GM18909 (cell line): Measurements from ENCODE around the gene PLXNA2.

Experiments
- ATAC-seq: cut with Tn5 transposase; IDR thresholded peaks from one replicate; pipeline ENCODE4 v1.9.1; 2021; ENCODE audit warnings: mild to moderate bottlenecking; ENCODE audit not compliant: unreplicated experiment, poor library complexity

The PLXNA2 gene

DNA sequence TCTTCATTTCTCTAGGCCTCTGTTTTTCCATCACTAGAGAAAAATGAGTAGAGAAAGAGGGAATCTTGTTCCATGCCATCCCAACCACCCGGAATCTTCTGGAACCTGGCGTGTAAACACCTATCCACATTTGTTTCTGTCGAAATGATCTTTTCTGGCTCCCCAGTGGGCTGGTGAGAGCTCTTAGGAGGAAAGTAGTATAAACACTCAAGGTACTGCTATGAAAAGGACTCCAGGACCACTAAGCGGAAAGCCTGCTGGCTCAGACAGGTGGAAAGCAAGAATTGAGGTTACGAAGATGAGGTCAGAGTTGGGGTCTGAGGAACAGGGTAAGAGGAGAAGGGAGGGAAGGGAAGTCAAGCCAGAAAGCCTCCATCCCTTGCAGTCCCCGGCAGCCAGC lies 90.8 kb downstream of the PLXNA2 start:
- ATAC-seq = no peak

DNA sequence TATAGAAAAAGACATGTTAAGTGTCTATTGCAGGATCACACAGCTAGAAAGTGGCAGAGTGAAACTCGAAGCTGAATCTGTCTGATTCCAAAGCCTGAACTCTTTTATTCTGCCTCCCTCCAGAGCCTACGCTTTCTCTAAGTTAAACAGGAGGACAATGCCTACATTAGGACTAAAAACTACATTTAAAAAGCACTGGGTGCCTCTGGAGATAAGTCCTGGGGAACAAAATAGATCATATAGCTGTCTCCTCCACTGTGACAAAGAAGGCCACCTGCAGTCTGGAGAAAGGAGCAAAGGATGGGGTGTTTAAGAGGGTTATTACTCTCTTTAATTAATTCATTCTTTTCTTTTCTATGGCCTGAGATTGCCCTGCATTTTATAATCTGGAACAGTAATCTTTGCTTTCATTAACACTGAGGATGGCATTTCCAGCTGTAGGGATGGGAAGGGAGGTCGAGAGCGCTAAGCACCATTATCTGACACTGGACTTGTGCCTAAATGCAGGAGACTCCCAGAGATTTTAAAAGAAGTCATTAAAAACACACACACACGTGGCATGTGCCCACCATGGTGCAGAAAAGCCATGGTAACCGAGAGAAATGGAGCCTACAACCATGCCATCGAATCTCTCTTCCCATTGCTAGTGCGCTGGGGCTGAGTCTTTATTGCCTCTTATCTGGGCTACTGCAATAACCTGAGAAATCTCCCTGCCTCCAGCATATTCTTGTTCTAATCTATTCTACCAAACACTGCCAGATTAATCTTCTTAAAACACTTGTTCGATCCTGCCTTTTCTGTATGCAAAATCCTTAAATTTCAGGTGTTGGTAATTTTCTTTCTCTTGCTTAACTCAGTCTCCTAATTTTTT lies 92.2 kb downstream of the PLXNA2 start:
- ATAC-seq = no peak

DNA sequence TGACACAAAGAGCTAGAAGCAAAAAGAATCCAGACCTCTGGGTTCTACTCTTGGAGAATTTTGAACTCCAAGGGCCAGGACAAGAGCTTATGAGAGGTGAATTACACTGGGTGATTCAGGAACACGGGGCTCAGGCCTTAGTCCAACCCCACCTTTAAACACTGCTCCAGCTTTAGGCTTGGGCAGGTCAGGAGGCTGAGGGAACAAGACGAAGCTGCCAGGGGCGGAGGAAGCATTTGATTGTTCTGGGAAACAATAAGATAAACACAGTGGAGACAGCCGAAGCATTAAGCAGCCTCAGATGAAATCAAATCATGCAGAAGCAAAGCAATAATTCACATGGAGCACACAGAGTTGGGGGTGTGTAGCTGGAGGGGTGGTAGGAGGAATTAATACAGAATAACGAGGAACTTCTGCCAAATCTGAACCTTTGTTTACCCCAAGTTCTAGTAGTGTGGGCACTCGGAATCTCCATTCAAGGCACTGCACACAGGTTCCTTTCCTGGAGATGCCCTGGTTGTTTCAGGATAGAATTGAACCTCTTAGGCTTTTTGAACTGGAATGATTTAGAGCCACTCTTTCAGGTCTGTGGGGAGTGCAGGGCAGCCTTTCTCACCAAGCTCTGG lies 93.2 kb downstream of the PLXNA2 start:
- ATAC-seq = no peak

DNA sequence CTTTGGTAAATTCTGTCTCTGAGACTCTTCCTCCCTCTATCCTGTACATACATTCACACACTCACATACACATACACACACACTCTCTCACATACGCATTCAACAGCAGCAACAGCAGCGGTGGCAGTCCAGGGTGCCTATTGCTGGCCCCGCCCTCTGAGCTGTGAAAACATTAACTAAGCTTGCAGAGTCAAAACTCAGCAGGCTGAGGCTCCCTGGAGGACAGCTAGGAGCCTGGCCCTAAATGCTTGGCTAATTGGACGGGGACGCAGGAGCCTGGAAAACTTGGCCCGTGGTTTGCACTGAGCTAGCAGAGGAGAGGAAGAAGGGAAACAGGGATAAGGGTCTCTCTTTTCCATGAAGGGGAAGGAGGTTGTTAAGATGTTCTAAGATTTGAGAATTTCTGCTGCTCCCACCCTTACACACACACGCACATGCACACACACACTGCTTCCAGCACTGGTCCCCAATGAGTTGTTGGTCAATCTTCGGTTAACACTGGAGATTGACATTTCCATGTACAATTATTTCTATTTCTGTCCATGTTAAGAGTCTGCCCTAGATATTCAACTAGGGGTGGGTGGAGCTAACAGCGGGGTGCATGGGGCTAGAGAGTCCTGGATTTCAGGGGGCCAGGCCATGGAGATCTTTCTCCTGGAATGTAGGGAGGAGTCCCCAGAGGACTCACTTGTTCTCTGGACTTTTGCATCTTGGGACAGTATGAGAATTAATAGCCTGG lies 94.2 kb downstream of the PLXNA2 start:
- ATAC-seq = no peak

DNA sequence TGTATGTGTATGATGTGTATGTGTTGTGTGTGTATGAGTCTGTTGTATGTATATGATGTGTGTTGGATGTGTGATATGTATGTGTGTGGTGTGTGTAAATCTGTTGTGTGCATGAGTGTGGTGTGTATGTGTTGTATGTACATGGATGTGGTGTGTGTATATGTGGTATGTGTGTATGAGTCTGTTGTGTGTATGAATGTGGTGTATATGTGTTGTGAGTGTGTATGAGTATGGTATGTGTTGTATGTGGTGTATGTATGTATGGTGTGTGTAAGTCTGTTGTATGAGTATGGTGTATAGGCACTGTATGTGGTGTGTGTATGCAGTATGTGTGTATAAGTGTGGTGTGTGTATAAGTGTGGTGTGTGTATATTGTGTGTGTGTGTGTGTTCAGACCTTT lies 95.0 kb downstream of the PLXNA2 start:
- ATAC-seq = no peak

DNA sequence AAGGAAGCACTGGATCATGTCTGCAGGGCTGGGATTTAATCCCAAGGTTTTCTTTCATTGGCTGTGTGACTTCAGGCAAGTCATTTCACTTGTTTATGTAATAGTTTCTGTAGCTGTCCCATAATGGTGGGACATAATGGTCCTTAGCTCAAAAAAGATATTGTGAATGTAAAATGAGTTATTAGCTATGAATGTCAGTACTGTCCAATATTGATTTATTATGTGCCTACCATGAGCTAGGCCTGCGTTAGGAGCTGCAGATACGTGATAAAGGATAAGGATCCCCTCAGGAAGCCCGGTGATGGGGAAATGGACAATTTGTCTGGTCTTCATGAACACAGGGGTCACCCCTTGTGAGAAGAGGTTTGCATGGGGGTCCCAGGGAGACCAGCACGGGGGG lies 95.8 kb downstream of the PLXNA2 start:
- ATAC-seq = no peak

DNA sequence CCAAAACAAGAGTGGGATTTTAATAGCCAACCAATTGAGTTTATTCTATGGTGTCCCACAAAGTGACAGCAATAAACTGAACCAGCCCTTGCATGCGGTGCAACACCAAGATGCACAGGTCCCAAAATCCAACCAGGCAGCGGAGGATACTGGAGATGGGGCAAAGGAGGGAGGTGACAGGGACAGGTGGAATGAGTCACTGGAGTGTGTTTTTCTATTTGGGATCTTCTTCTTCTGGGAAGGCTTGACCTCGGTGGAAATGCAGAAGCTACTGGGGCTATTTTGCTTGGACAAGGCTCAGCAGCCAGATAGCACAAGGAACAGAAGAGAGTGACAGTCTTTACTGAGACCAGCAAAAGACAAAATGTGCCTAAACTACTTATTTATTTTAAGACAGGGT lies 97.5 kb downstream of the PLXNA2 start:
- ATAC-seq = no peak

DNA sequence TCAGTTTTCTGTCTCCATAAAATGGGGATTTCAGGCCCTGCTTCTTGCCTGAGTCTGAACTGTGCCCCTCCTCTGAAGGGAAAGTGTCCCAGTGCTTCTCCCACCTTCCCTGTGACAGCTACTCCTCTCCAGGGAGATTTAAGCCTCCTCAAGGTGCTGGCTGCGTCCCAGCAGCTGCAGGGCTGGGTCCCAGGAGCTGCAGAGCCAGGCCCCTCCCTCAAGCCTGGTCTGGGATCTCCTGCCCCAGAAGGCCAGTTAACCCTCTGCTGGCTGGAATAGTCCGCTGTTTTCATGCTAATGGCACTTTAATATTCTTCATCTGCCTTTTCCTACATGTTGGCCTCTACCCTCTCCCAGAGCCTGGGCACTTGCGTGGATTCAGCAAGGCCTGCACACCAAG lies 99.0 kb downstream of the PLXNA2 start:
- no peak for ATAC-seq

DNA sequence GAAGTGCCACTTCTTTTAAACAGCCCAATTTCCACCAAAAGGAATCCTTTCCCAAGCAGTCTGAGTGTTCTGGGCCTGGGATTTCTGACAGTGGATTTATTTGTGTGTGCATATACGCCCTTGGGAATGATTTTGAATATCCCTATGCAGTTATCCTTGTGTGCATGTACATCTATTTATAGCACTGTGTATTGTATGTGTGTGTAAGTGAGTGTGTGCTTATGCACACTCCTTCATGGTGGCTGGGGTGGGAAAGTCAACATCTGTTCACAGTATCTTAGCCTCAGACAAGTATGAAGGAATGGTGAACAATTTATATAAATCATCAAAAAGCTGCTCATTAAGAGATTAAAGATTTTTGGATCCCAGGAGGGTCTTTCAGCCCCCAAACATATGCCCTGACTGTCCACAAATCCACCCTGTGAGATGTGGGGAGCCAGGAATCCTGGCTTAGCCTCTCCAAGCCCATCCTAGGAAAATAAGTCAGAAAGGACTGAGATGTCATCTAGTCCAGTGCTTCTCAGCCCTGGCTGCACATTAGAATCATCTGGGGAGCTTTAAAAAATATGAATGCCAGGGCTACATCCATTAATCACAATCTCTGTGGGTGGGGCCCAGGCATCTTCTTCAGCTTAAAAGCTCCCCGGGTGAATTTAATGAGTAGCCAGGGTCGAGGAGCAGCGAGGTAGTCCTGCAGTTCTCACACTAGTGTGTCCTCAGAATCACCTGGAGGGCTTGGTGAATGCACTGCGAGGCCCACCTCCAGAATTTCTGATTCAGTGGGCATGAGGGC lies 101.4 kb downstream of the PLXNA2 start:
- ATAC-seq = no peak

DNA sequence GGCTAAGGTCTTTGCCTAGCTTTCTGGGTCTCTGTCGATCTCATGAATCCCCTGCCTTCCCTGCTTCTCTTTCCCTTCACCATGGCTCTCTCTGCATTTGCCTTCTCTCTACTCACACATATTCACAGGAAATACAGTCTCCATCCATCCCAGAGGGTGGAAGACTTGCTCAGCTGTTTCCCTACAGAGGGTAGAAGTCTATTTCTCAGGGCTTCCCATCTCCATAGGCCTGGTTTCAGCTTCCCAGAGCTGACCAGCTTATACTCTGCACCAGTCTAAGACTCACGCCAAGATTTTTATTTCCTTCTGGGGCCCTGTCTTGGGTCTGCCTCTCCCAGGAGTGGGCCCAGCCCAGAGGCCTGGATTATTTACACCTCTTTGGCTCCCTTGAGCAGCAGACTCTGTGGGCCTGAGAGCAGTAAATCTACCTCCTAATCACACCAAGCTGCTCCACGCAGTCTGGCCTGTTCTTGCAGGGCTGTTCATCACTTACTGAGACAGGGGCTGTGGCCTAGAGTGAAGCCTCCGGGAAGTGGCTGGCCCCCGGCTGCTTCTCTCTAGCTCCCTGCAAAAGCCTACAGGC lies 102.5 kb downstream of the PLXNA2 start:
- ATAC-seq = no peak

DNA sequence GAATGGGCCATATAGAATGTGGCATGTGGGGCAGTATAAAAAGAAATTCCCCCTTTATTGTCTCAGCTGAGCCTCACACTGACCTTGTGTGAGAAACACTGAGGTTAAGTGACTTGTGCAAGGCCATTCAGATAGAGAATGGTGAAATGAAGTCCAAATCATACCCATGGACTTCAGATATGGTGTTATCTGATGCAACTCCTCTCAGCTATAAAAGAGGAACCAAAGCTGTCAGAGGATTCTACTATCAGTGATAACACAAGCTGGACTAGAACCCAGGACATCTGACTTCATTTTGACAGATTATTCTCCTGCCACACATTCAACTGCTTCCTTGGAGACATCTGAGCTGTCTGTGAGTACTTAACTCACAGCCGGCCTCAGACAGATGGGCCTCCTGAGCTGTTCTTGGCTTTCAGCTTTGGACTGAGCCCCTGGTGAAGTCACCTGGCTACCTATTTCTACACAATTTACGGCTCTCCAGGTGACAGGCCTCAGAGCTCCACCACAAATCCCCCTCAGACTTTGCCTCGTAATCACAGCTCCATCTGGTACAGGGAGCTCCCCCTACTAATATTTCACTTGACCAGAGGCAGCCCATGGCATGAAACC lies 104.6 kb downstream of the PLXNA2 start:
- ATAC-seq = no peak

DNA sequence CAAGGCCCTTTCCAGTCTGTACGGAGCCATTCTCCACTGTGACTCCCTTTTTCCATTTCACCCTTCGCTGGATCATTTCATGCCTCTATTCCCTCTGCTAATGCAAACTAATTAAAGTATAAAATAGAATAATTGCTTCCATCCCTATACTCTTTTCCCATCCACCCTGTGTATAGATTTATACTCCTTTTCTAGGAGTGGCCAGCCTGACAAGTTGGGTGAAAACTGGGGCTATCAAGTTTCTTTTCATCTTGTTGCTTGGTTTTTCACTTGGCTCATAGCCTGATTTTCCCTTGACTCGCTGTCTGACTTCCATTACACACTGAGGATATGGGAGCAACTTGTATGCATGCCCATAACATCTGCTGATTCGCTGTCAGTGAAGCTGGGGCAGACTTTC lies 107.0 kb downstream of the PLXNA2 start:
- ATAC-seq = no peak

DNA sequence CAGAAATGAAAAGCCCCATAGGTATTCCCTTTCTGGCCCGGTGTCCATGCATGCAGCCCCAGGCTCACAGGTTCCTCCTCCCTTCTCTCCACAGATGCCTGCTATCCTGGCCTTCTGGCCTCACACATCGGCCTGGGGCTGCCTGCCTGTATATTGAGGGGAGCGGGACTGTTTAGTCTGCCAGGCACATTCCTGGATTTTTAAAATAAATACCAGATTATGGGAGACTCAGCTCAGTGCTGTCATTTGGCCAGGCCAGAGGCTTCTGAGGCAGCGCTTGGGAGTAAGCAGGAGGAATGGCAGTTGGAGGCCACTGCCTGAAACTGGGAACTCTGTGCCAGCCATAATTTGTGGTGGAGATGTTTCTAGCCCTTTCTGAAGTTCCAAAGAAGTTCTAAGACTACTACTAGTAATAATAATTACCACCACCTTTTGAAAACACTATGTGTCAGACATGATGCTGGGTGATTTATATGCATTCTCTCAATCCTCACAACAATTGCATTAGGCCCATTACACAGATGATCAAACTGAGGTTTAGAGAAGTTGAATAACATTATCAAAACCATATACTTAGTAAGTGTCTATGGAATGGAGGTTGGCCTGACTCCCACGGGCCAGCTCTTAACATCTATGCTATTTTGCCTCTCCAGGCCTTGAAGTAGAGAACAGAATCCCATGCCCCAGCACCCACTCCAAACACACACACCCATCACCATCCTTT lies 107.6 kb downstream of the PLXNA2 start:
- ATAC-seq = no peak

DNA sequence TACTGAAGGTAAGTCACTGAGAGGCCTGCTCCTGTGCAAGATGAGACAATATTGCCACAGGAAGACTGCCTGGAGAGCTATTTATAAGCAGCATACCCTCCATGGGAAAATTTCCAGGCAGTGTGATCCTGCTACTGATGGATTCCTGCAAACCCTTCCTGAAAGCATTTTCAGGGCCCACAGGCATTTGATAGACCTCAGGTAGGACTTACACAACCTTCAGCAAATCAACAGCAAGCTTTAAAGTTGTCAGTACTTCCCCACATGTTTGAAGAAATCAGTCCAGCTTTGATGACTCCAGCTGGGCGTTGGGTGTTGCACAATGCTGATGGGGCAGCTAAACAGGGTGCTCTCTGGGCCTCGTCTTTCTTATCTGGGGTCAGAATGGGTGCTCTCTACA lies 108.8 kb downstream of the PLXNA2 start:
- ATAC-seq = no peak

DNA sequence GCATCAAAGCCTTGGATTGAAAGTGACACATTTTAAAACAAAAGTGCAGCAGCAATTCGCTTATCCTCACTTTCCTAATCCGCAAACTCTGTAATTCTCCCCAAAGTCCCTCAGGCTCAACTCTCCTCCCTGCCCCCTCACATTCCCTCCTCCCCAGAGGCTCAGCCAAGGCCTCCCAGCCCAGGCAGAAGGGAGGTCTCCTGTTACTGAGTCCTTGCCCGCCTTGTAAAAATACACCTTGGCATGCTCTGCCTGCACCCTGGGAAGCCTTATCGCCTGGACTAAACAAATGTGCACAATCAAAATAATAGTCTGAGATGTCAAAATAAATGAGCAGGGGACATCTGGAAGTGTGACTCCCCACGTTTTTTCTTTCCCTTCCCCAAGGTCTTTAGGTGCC lies 109.7 kb downstream of the PLXNA2 start:
- ATAC-seq = no peak

DNA sequence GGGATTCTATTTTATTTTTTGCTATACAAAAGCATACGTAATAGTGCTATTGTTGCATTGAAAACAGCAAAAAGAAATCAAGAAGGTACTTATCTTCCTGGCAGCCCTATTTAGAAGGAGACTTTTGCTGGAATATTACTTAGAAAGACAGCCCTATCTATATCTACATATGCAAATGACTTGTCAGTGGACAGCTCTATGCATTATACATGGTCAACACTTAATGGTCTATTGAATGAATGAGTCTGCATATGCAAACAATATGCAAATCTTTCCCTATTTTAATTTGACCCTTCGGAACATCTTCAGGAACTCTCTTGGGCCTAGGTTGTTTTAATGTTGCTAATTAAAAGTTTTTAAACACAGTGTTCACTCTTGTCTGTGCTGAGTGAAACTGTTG lies 110.8 kb downstream of the PLXNA2 start:
- no peak for ATAC-seq

DNA sequence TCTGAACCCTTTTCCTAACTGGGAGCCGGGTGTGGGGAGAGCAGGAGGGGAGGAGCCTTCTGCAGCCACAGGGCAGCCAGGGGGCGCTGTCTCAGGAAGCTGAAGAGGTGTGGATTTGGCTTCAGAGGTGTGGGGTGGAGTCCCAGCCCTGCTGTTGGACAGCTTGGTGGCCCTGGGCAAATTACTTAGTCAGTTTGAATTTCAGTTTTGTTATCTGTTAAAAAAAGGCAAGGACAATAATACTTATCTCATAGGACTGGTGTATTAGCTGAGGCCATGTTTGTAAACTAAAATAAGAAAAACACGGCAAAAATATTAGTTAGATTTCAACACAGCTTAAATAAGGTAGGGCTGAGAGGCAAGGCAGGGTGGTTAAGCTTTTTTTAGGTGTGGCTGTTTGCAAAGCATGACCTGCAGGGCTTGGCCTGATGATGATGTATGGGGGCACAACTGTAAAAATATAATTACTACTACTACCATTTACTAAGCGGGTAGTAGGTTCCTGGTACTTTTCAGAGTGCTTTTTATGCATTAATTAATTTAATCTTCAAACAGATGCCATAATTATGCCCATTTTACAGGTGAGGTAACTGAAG lies 111.8 kb downstream of the PLXNA2 start:
- ATAC-seq = peak; percentile 92

DNA sequence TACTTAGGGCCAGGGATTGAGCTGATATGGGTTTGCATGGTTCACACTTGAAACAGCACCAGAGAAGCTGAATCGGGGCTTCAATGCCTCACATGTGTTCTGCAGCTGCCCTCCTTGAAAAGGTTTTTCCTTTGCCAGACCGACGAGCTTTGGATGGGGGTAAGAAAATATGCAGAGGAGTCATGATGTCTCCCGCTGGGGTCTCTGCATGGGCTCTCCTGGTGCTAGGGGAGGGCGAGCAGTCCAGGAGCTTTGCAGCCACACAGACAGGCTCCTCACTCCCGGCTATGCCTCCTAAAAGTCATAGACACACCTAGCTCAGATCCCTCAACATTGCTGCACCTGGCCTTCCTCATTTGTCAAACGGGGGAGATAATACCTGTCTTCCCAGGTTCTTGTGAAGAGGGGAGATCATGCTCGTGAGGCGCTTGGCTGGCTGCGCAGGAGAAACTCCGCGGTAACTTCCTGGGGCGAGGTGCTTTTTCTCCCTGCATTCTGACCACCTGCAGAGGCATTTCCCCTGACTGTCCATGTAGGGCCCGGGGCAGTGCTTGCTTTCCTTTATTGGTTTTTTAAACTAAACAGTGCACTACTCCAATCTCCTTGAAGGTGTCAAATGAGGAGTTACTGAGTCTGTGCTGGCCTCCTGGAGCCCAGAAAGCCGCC lies 112.4 kb downstream of the PLXNA2 start:
- ATAC-seq = peak; percentile 18
